GM18867 (cell line): ENCODE measurements around the gene ZSCAN12.

ENCODE experiments used
- ATAC-seq: cut with Tn5 transposase; IDR thresholded peaks from one replicate; pipeline ENCODE4 v1.9.1; 2021; ENCODE audit warnings: mild to moderate bottlenecking, moderate library complexity; ENCODE audit not compliant: unreplicated experiment

Gene ZSCAN12

DNA sequence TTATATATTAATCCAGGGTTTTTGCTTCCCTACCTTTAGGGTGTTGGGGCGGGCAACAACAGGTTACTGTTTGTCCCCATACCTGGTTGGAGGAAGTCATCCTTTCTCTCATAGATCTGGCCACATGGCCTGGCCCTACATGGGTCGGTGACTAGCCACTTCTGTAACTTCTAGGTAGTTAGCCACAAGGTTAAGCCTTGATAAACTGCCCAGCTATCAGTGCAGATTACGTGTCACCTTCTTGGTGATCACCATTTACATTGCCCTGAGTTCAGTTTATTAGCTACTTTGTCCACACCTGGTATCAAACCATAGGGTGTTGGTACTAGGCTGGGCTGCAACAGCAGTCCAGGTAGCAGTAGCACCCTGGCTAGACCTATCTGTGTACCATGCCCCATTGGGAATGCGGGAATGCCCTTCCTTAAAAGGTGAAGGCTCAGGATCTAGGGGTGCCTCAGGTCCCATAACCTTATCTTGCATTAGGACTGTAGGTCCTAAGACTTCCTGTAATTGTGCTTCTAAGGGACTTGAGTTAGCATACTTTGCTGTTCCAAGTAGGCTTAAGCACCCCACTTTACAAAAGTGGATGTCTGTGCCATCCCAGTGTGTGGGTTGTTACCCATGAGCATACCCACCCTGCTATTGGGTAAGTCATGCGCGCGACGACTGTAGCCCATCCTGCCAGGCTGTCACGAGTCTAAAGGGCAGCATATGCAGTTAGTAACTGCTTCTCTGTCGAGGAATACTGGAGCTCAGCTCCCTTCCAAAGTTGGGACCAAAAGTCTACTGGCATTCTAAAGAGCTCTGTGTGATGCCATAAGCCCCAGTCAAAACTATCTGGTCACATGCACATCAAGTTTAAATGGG is 44.6 kb downstream of the ZSCAN12 start:
- no peak for ATAC-seq

DNA sequence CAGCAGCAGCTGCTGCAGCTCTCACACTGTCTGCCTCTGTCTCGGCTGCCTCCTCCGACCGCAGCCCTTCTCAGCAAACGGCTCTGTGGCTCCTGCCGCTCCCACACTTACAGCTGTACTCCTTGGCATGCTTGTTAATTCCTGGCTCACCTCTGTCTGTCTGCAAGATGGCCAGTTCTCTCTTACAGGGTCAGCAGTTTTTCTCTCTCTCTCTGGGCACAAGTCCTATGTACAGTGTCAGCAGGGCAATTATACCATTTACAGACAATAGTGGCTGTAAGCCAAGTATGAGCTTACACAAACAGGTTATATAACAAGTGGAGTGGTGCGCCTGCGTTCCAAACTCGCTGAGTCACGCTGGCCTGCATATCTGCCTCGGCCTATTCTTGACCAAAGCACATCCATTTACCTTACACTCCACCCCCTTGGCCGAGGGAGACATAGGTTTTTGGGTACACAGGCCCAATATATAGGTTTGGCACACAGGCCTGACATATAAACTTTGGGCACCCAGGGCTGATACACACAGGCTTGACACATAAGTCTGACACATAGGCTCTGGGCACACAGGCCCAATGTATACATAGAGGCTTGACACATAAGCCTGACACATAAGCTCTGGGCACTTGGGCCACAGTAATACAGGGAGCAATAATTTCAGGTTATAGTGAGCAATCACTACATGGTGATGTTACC is 45.4 kb downstream of the ZSCAN12 start:
- ATAC-seq: no peak

- ATAC-seq: no peak
Observed at GRCh38 chr6:28353356-28353755, 46.2 kb downstream of the ZSCAN12 start.

- no peak for ATAC-seq
Observed at GRCh38 chr6:28351493-28351925, 48.0 kb downstream of the ZSCAN12 start.

DNA sequence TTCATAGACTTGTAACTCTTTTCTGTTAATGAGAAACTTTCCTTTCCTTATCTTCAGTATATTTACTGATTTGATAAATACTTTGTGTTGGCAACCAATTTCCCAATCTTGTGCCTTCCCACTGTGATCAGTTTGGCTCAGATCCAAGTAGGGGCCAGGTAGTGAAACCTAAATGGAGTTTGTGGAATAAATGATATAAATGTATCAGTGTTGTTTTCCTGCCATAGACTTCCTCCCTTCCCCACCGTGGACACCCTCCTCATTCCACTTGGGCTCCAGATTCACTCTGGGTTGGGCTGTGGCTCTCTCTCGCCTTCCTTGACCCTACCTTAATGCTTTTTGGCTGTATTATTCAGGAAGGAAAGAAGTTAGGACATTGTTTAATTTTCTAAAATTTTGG is 48.5 kb downstream of the ZSCAN12 start:
- no peak for ATAC-seq

- ATAC-seq: peak; percentile 98
Observed at GRCh38 chr6:28349892-28350737, 49.4 kb downstream of the ZSCAN12 start, which contains the start of gene ZKSCAN3. ZKSCAN3 (plus strand) TSS chr6:28349947; CDS start chr6:28359587, 9,640 bp downstream.

DNA sequence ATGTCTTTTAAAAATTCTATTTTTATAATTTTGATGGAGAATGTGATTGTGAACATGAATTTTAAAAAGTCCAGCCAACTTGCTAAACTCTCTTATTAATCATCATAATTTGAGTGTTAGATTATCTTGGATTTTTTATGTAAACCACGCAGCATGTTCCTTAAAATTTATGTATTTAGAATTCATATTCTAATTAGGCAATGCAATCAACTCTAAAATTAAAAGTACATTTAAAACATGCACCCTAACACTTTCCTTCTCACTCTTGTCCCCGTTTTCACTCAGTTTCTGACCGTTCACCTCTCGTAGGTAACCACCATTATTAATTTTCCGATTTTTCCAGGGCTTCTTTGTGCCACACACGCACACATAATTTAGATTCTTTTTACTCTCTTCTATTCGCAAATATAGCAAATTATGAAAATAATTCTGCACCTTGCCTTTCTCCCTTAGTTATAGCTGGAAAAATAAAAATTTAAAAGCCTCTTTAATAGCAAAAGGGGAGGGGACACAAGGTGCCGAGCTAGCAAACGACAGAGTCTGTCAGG is 50.1 kb downstream of the ZSCAN12 start:
- ATAC-seq: peak; percentile 6

DNA sequence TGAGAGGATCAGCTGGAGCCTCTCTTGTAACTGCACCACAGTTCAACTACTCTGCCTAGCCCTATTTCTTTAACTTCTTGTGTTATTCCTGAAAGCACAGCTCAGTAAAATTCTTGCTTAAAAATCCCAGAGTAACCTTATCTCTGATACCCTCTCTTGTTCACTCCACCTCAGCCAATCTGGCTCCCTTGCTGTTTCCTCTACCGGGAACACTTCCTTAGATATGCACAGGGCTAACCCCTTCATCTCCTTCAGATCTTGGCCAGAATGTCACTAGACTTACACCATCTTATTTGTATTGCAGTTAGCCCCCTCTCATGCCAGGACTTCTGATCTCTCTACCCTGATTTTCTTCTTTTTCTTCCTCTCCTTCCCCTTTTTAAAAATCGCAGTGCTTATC is 52.4 kb downstream of the ZSCAN12 start:
- ATAC-seq: no peak

DNA sequence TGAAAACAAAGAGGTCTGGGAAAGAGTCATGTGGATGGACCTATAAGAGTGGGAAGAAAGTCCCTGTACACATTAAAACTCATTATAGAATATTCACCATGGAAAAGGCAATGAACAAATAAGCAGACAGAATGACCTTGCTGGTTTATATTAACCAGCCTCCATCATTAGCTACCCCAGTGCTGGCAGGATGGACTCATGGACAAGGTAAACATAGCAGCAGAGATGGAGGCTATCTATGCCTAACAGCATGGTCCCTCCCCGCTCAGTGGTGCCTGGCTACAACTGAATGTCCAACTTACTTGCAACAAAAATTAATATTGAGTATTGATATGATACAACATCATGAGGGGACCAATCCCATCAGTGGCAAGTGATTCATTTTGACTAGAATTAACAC is 54.3 kb downstream of the ZSCAN12 start:
- ATAC-seq: no peak

DNA sequence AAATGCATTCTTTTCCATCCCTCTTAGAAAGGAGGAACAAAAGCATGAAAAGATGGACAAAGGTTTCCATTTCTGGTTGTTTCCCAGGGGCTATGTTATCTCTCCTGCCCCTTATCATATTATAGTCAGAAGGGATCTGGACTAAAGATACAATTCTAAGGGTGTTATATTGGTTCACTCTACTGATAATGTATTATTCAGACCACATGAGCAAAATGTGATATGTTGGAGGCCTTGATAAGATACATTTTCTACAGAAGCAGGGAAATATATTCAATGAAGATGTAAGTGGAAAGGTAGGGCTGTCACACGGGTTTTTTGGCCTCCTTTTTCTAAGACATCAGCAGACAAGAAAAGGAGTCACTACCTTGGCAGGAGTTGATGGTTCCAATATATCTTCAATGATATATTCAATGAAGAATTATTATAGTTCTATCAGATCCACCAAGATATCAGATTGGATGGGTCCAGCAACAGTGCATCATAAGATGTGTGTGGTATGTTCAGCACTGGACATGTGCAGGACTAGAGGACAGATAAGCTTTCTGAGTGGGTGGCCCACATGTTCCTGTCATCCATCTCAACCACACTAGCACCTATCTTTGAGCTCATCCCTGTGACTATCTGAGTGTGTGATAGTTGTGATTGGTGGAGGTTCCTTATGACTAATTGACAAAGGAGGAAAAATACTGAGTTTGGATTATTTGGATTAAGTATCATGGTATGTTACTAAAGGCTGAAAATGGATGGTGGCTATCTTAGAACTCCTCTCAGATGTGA is 55.5 kb downstream of the ZSCAN12 start:
- no peak for ATAC-seq

DNA sequence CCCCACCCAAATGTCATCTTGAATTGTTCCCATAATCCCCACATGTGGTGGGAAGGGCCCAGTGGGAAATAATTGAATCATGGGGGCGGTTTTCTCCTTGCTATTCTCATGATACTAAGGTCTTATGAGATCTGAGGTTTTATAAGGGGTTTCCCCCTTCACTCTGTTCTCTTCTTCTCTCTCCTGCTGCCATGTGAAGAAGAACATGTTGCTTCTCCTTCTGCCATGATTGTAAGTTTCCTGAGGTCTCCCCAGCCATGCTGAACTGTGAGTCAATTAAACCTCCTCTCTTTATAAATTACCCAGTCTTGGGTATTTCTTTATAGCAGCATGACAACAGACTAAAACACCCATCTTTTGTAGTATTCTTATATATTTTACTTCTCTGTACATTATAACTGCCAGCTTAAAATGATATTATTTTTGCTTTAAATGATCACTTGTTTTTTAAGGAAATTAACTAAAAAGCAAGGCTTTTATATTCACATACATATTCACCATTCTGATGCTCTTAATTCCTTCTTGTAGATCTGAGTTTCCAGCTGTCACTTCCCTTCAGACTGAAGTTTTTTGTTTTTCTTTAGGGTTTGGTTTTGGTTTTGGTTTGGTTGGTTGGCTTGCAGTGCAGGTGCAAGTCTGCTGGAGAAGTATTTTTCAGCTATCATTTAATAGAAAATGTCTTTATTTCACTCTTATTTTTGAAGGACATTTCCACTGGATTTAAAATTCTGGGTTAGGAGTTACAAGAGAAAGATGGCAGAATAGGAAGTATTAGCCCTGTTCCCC is 59.0 kb downstream of the ZSCAN12 start:
- ATAC-seq: no peak

GRCh38 chr6:28337121-28337520 is 62.4 kb downstream of the ZSCAN12 start:
- ATAC-seq: no peak

DNA sequence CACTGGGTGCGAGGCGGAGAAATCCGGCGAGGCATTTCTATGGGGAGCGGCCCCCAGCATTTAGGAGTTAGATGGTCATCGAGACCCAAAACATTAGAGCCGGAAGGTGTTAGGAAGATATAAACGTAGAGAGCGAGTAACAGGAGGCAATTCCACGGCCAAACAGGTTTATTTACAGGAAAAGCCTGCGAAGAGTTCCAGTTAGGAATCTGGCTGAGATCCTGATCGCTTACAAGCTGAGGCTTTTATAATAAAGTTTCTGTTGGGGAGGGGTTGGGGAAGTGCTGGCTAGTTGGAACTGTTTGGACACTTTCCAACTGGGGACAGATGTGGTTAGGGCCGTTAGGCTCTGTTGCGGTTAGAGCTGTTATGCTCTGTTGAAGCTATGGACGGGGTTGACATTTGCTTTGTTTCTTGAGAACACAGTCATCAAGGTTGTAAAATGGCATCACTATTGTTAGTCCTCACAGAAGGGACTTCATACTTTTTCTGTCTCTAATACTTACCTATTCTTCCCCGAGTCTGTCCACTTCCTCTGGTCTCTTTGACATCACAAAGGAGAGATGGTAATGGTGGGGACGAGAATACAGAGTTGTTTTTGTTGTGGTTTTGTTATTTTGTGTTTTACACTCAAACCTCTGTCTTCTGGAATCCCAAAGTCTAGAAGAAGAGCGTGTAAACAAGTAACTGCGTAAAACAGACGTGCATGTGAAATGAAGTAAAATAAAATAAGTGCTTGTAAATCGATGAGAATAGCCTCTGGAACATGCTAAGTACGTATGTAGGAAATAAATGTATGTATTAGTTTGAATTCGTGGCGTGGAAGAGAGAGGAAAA is 63.0 kb downstream of the ZSCAN12 start:
- peak; percentile 48 for ATAC-seq

DNA sequence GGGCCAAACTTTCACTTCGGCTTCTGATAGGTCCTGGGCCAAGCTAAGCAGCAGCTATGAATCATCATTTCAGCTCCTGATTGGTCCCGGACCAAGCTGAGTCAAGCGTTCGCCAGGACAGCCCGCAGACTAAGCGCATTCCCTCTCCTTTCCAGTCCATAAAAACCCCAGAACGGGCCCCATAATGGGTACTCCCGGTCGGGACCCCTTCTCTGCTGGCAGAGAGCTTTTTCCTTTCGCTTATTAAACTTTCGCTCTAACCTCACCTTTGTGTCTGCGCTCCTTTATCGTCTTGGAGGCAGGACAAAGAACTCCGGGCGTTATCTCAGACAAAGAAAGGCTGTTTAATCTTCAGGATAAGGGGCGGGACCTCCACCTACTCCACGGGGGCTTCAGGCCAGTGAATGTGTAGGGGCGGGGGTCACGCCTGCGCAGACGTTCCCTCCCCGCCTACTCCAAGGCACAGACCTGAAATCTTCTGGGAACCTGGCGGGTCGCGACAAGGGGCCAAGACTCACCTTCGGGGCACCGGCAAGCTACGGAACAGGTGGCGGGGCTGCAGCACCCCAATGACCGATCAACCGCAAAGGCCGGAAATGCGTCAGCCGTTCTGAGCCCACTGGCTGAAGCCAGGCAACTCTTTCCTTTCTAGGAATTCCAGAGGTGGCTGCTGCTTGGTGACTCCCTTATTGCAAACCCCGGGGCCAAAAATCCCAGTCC is 63.8 kb downstream of the ZSCAN12 start, which contains the start of gene ZSCAN31:
TSS of gene ZSCAN31 (minus strand) at position 585 of the 720 bp plus-strand sequence. CDS start 6,465 bp downstream, outside the sequence.
- ATAC-seq: peak; percentile 90

DNA sequence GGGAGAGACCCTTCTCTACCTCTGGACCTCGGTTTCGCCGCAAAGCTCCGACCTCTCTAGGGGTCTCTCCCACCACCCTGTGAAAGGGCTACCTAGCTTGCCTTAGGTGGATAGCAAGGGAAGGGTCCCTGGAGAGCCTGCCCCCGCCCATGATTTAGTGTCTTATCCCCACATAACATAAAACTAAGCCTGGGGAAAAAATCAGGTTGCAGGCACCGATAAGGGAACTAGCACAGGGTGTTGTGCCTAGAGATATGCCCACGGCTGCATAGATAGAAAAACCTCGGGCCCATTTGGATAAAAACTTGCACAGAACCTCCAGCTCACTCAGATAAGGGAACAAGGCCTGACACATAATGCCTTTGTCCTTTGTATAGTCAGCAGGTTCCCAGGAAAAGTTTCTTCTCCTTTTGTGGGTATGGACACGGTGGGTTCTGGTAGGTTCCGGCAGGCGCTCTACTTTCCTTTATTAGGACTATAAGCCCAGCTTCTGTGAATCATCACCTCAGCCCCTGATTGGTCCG is 64.4 kb downstream of the ZSCAN12 start:
- peak; percentile 1 for ATAC-seq

DNA sequence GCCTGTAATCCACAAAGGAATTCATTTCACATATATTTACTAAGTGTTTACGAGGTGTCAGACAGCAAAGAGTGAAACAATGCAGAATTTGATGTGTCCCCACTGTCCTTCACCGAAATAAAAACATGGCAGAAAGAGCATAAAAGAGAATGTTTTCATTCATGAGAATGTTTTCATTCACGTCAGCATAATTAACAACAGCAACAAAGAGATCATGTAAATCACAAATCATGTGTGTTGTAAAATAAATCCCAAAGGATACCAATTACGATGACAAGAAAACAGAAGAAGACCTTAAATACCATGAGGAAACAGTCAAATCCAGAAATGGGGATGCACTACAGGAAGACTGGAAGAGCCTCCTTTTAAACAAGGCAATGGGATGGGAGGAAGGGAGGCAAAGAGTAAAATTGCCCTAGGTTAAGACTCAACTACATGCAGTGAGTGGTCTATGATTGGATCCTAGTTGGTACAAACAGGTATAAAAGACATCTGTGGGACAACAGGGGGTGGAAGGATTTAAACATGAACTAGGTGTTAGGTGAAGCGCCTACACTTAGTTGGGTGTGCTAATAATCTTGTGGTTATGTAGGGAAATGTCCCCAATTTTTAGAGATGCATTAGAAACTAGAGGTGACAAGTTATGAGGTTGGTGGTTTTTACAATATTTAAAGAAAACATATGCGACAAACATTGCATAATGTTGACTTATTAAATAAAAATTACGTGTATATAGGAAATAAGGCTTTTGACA is 65.1 kb downstream of the ZSCAN12 start:
- no peak for ATAC-seq

GRCh38 chr6:28333599-28334018 is 65.9 kb downstream of the ZSCAN12 start:
- no peak for ATAC-seq
